ENCODE measurements around the gene ZNF672.

Gene ZNF672

GRCh38 chr1:248817065-248817464 lies 21.0 kb upstream of the ZNF672 start:
- H3K4me1 ChIP-seq (ENCODE audit: control insufficient read depth, low read length), result peaks cover 19% of the 10 kb centered on the region
- H3K36me3 ChIP-seq (ENCODE audit: control insufficient read depth, low read length), result peaks cover 59% of the 10 kb centered on the region
- H3K9me2 ChIP-seq (replicated peaks; ENCODE audit: control insufficient read depth, low read length), result no peaks in the 10 kb centered on the region
- no peak overlapping the region for H3K4me2 ChIP-seq (ENCODE audit: low read length)
- no peak overlapping the region for H3K4me3 ChIP-seq (ENCODE audit: low read length)
- H3K79me2 ChIP-seq (ENCODE audit: control insufficient read depth, low read length), result peaks cover 31% of the 10 kb centered on the region
- no peaks in the 10 kb centered on the region for H3K27me3 ChIP-seq (ENCODE audit: control insufficient read depth, low read length)
- no peaks in the 10 kb centered on the region for H3K9me3 ChIP-seq (ENCODE audit: control insufficient read depth, insufficient read depth, low read length)
- no peaks in the 10 kb centered on the region for H3F3A ChIP-seq (ENCODE audit: control insufficient read depth, insufficient read depth)
- TF ChIP-seq EZH2phosphoT487 (IDR thresholded peaks at IDR 0.05; ENCODE audit: borderline replicate concordance, low read length) (no peak), CTCF (IDR thresholded peaks at IDR 0.05; ENCODE audit: low read depth, low read length, poor library complexity, severe bottlenecking) (no peak)
- H3K27ac ChIP-seq (ENCODE audit: low read depth, low read length), result no peak overlapping the region
- H4K20me1 ChIP-seq (ENCODE audit: control insufficient read depth, insufficient read depth, low read depth, low read length), result peaks cover 5% of the 10 kb centered on the region; the same call in 1 of the 2 replicates

GRCh38 chr1:248818505-248819374 lies 19.3 kb upstream of the ZNF672 start:
- peaks cover 46% of the 10 kb centered on the region for H3K79me2 ChIP-seq (ENCODE audit: control insufficient read depth, low read length)
- peaks cover 8% of the 10 kb centered on the region; the same call in 1 of the 2 replicates for H4K20me1 ChIP-seq (ENCODE audit: control insufficient read depth, insufficient read depth, low read depth, low read length)
- H3K27ac ChIP-seq (ENCODE audit: low read depth, low read length), result no peak overlapping the region
- no peaks in the 10 kb centered on the region for H3K9me2 ChIP-seq (replicated peaks; ENCODE audit: control insufficient read depth, low read length)
- H3K4me2 ChIP-seq (ENCODE audit: low read length), result no peak overlapping the region
- H3K36me3 ChIP-seq (ENCODE audit: control insufficient read depth, low read length), result peaks cover 60% of the 10 kb centered on the region
- H3K27me3 ChIP-seq (ENCODE audit: control insufficient read depth, low read length), result no peaks in the 10 kb centered on the region
- no peaks in the 10 kb centered on the region for H3F3A ChIP-seq (ENCODE audit: control insufficient read depth, insufficient read depth)
- H3K4me3 ChIP-seq (ENCODE audit: low read length), result no peak overlapping the region
- peaks cover 35% of the 10 kb centered on the region for H3K4me1 ChIP-seq (ENCODE audit: control insufficient read depth, low read length)
- TF ChIP-seq CTCF (IDR thresholded peaks at IDR 0.05; ENCODE audit: low read depth, low read length, poor library complexity, severe bottlenecking), result no peak
- TF ChIP-seq EZH2phosphoT487 (IDR thresholded peaks at IDR 0.05; ENCODE audit: borderline replicate concordance, low read length), result no peak
- H3K9me3 ChIP-seq (ENCODE audit: control insufficient read depth, insufficient read depth, low read length), result no peaks in the 10 kb centered on the region

- no peaks in the 10 kb centered on the region for H3K9me2 ChIP-seq (replicated peaks; ENCODE audit: control insufficient read depth, low read length)
- no peak overlapping the region for H3K4me3 ChIP-seq (ENCODE audit: low read length)
- no peaks in the 10 kb centered on the region for H3K27me3 ChIP-seq (ENCODE audit: control insufficient read depth, low read length)
- no peak overlapping the region for H3K4me2 ChIP-seq (ENCODE audit: low read length)
- H3F3A ChIP-seq (ENCODE audit: control insufficient read depth, insufficient read depth), result no peaks in the 10 kb centered on the region
- TF ChIP-seq CTCF (IDR thresholded peaks at IDR 0.05; ENCODE audit: low read depth, low read length, poor library complexity, severe bottlenecking), result no peak
- TF ChIP-seq EZH2phosphoT487 (IDR thresholded peaks at IDR 0.05; ENCODE audit: borderline replicate concordance, low read length), result no peak
- peaks cover 60% of the 10 kb centered on the region for H3K79me2 ChIP-seq (ENCODE audit: control insufficient read depth, low read length)
- peaks cover 8% of the 10 kb centered on the region; the same call in 1 of the 2 replicates for H4K20me1 ChIP-seq (ENCODE audit: control insufficient read depth, insufficient read depth, low read depth, low read length)
- no peak overlapping the region for H3K27ac ChIP-seq (ENCODE audit: low read depth, low read length)
- H3K36me3 ChIP-seq (ENCODE audit: control insufficient read depth, low read length), result peaks cover 58% of the 10 kb centered on the region
- peaks cover 48% of the 10 kb centered on the region for H3K4me1 ChIP-seq (ENCODE audit: control insufficient read depth, low read length)
- no peaks in the 10 kb centered on the region for H3K9me3 ChIP-seq (ENCODE audit: control insufficient read depth, insufficient read depth, low read length)
Observed at GRCh38 chr1:248820041-248820585, 17.9 kb upstream of the ZNF672 start.
